NCI-H2196 treated with DMSO at 0.1 percent for 48 hours (cell line): ENCODE results near the gene MINDY1.

ENCODE experiments used
- DNase-seq: peaks from one replicate; lab custom pipeline; 2025; ENCODE audit not compliant: unreplicated experiment; lab: John Stamatoyannopoulos, UW

MINDY1 gene, protein sequence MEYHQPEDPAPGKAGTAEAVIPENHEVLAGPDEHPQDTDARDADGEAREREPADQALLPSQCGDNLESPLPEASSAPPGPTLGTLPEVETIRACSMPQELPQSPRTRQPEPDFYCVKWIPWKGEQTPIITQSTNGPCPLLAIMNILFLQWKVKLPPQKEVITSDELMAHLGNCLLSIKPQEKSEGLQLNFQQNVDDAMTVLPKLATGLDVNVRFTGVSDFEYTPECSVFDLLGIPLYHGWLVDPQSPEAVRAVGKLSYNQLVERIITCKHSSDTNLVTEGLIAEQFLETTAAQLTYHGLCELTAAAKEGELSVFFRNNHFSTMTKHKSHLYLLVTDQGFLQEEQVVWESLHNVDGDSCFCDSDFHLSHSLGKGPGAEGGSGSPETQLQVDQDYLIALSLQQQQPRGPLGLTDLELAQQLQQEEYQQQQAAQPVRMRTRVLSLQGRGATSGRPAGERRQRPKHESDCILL

DNA sequence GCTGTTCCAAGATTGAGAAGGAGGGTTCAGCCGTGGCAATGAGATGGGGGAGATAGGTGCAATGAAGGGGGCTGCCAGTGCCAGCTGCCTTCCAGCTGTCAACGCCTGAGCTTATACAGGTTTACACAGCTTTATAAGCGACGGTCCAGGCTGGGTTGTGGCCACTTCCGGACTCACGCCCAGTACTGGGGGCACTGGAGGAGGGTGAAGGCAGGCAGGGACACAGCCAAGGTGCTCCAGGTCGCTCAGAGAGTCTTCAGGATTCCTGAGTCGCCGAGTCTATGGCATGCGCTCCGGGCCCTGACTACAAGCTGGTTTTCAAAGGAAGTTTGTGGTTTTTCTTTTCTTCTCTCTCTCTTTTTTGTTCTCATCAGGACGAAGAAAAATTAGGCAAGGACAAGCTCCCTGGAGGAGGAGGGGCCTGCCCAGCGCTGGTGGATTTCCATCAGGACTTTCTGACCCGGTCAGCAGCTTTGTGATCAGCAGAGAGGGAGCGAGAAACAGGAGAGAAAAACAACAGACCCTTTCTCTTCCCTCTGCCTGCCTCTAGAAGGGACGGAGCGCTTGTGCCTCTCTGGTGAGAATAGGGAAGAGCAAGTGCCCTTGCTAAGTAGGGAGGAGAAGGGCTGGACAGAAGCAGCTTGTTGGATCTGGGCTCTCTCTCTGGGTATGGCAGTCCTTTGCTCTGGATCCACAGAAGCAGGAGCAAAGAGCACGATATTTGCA lies at the start of gene MINDY1:
Gene MINDY1 (minus strand): TSS at position 576 of the 726 bp plus-strand sequence. CDS start 4,285 bp downstream, outside the sequence.
- DNase-seq = peak; percentile 57

DNA sequence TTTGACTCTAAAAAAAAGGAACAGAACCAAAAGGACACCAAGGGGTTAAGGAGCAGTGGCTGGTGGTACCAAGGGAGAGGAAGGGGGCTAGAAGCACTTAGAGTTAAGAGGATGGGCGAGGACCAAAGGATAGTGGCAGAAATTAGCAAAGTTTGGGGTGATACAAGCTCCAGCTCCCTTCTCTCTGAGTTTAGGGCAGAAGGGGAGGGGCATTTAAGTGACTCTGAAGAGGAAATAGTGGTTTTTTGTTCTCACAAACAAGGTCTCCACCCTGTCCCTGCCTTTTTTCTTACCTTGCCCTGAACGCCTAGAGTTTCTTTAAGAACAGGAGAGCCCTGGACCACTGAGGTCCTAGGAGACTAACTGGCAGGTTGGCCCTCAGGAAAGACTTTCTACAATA lies 49.4 kb upstream of the MINDY1 start:
- no peak for DNase-seq

DNA sequence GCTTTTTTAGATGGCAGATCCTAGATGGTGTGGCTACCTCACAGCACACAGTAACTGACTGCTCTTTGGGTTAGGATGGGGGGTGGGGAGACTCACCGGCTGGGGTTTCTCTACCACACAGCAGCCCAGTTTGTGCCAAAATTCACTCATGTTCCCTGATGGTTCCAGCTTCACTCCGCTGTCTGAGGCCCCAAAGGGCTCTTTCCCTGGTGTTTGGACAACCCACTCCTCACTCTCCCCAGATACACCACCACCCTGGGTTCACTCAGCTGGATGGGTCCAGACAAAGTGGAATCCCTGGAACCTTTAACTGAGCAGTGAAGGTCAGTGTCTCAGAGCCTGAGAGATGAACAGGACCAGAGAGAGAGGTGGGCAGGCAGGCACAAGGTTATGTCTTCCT lies 48.9 kb upstream of the MINDY1 start:
- no peak for DNase-seq

DNA sequence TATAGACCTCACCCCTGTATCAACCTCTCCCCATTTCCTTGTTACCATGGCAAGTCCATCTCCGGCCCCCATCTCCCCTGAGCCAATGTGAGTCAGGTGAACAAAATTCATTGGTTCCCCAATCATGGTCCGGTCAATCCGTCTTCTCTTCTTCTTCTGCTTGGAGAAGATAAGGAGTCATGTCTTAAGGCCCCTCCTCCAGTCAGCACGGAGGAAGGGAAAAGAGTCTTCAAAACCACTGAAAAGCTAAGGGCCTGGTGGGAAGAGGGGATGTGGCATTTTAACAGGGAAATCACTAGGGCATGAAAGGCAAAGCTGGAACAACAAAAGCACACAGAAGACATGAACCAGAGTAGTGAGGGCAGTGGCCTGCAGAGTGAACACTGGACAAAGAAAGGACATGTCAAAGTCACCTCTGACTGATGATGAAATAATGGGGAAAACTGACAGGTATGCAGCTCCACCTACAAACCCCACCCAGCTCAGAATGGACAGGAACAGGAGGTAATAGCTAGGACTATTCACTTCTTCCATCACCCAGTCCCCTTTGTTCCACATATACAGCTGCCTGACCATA lies 48.4 kb upstream of the MINDY1 start:
- no peak for DNase-seq

DNA sequence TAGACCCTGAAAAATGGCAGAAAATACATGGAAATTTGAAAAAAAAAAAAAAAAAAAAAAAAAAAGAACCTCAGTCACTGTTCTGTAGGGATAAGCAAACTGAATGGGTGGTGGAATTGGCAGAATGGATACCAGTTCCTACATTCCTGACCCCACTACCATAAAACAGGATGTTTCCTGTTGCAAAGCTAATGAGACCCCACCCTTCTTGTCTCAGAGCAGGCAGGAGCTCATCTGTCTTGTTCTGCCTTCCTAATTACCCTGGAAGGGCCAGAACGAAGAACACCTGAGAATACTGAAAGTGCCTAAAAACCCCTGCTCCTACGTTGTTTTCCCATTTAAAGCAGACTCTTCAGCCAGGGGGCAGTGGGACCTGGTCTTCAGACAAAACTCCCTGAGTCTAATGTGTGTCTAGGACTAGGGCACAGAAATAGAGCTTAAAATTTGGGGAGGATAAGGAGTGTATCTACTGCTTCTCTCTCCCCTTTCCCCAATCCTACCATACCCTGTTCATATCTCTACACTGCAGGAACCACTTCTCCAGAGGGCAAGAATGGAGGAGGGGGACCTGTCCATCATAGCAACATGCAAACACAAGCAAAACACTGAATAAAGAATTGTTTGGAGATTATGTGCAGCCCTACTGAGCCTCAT lies 44.8 kb upstream of the MINDY1 start:
- no peak for DNase-seq

DNA sequence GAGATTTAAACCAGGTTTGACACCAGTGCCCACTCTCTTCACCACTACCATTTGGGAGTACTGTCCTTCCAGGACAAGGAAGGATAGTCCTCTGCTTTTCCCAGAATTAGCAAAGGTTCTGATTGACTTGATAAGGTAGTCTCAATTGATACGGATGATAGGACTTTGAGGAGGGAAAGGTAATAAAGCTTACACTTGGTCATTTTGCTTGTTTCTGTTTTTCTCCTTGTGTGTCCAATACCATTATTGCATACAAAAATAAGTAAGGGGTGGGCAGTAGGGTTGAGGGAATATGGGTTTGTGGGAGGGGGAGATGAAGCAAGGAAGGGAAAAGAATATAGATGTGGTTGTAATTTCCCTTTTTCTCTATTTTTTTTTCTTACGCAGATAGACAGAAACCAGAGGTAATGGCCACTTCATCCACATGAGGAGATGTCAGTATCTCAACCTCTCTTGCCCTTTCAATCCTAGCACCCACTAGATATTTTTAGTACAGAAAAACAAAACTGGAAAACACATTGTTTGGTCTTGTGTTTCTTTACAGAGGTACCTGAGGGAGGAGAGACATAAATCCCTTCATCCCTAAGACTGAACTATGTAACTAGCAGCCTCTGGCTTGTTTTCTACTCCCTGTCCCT lies 43.5 kb upstream of the MINDY1 start:
- DNase-seq = no peak

DNA sequence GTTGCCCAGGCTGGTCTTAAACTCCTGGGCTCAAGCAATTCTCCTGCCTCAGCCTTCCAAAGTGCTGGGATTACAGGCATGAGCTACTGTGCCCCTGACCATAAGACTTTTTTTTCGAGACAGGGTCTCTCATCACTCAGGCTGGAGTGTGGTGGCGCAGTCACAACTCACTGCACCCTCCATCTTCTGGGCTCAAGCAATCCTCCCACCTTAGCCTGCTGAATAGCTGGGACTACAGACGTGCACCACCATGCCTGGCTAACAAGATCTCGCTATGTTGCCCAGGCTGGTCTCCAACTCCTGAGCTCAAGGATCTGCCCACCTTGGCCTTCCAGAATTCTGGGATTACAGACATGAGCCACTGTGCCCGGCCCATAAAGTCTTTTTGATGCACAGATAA lies 42.8 kb upstream of the MINDY1 start:
- DNase-seq = no peak

DNA sequence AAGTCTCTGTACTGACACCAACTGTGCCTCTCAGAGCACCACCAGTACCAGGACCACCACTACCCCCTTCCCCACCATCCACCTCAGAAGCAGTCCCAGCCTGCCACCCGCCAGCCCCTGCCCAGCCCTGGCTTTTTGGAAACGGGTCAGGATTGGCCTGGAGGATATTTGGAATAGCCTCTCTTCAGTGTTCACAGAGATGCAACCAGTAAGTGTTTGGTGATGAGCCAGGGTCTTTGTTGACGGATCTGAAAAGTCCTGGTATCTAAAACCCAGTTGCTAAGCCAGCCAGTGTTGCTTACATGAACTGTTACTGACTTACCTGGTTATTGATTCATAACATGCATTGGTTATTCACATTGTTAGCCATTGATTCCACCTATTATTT lies 41.9 kb upstream of the MINDY1 start:
- no peak for DNase-seq

DNA sequence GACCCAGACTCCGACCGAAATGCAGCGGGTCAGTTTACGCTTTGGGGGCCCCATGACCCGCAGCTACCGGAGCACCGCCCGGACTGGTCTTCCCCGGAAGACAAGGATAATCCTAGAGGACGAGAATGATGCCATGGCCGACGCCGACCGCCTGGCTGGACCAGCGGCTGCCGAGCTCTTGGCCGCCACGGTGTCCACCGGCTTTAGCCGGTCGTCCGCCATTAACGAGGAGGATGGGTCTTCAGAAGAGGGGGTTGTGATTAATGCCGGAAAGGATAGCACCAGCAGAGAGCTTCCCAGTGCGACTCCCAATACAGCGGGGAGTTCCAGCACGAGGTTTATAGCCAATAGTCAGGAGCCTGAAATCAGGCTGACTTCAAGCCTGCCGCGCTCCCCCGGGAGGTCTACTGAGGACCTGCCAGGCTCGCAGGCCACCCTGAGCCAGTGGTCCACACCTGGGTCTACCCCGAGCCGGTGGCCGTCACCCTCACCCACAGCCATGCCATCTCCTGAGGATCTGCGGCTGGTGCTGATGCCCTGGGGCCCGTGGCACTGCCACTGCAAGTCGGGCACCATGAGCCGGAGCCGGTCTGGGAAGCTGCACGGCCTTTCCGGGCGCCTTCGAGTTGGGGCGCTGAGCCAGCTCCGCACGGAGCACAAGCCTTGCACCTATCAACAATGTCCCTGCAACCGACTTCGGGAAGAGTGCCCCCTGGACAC lies 41.4 kb upstream of the MINDY1 start:
- peak; percentile 38 for DNase-seq

DNA sequence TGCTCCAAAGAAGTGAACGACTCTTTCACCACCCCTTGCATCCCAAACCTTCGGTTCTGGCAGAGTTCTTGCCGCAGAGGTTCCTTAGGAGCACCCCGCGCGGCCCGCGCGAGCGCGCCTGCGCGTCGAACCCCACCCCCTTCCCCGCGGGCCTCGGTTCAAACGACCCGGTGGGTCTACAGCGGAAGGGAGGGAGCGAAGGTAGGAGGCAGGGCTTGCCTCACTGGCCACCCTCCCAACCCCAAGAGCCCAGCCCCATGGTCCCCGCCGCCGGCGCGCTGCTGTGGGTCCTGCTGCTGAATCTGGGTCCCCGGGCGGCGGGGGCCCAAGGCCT lies 40.9 kb upstream of the MINDY1 start, which contains the start of gene C1orf56:
Gene C1orf56 (plus strand): TSS at position 161 of the 334 bp plus-strand sequence. CDS start 97 bp downstream, at position 258.
- peak; percentile 55 for DNase-seq

DNA sequence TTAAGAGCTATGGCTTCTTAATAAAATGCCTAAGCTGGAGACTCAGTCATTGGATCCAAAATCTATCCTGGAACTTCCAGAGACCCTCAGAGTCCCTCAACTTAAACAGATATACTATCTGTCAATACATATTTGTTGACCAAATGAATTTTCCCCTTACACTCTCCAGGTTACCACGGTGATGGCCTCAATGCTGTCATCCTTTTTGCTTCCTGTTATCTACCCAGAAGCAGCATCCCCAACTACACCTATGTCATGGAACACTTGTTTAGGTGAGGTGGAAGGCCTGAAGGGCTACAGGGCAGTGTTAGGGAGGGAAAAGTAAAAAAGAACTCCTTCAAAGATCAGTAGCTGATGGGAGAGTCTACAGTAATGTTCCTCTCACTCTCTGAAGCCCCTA lies 36.5 kb upstream of the MINDY1 start:
- DNase-seq = no peak

DNA sequence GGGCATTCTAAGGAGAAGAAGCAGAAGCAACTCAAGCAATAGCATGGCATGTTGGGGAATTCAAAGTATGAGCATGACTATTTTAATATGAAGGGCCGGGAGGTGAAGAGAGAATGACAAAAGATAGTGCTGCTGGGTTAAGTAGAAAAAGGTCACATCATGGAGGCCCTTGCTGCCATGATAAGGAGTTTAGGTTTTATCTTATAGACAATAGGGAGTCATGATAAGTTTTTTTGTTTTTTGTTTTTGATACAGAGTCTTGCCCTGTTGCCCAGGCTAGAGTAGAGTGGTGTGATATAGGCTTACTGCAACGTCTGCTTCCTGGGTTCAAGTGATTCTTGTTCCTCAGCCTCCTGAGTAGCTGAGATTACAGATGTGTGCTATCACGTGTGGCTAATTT lies 32.8 kb upstream of the MINDY1 start:
- DNase-seq = no peak

DNA sequence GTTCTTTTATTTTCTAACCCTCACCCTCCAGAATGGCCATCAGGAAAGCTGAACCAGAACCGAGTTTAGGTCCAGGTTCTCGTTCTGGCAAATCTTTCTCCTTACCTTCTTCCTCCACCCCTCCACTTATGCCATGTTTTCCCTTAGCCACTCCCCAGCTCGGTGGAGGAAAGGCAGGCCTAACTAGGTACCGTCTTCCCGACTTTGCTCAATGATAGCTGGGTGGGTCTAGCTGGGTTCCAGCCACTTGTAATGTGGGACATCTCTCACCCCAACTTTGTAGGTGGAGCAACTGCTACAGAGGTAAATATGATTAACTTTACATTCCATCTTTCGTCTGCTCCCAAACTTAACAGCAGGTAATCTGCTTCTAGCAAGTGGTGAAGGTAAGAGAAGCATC lies 30.3 kb upstream of the MINDY1 start:
- DNase-seq = no peak

DNA sequence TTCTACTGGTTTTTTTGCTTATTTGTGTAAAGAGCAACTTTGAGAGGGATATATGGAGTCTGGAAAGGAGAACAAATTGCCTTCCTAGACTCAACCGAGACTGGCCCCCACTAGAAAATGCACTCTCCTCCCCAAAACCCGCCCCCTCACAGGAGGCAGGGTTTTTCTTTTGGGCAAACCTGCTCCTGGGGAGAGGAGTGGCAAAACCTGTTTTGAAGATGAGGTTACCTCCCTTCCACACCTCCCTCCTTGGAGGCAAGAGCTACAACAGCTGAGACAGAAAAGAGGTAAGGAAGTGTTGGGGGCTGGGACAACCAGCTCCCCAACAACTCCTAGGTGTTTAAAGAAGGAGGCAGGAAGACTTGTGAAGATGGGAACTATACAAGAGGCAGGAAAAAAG lies 29.7 kb upstream of the MINDY1 start, which contains the start of gene BNIPL:
Gene BNIPL (plus strand): TSS at position 231 of the 400 bp plus-strand sequence. CDS start 140 bp downstream, at position 371.
- no peak for DNase-seq

DNA sequence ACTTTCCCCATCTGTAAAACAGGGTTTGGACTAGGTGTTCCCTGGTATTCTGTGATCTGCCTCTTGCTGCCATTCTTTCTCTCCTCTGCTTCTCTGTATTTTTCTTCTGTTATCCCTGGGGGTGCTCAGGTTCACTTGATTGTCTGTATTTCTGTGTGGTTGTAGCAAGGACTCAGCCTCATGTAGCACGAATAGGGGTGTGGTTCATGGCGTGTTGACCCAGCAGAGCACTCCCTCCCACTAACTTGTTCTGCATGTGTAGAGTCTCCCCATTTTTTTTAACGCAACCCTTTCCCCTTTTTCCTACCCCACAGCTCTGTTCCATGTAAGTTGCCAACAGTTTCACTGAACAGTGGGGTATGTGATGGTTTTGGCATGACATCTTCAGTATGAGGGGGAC lies 28.5 kb upstream of the MINDY1 start:
- DNase-seq = no peak

DNA sequence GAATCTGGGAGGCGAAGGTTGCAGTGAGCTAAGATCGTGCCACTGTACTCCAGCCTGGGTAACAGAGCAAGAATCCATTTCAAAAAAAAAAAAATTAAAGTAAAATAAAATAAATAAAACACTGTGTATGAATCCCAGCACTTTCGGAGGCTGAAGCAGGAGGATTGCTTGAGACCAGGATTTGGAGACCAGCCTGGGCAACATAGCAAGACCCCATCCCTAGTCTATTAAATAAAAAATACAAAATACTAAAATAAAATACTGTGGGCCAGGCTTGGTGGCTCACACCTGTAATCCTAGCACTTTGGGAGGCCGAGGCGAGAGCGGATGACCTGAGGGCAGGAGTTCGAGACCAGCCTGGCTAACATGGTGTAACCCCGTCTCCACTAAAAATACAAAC lies 25.5 kb upstream of the MINDY1 start:
- DNase-seq = no peak

DNA sequence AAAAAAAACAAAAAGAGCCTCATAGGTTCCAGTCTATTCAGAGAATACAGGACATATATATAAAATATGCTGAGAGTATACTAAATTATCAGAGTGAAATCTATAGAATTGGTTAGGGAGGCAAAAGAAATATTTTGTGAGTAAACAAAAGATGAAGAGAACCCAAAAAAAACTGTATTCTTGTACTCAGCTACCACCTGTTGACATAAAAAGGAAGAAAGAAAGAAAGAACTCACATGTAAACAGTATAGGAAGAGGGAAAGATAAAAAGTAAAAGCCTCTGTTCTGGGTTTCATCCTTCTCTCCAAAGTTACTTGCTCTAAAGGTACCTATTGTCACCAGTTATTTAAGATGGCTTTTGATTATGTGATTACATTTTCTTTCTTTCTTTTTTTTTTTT lies 19.8 kb upstream of the MINDY1 start:
- no peak for DNase-seq

DNA sequence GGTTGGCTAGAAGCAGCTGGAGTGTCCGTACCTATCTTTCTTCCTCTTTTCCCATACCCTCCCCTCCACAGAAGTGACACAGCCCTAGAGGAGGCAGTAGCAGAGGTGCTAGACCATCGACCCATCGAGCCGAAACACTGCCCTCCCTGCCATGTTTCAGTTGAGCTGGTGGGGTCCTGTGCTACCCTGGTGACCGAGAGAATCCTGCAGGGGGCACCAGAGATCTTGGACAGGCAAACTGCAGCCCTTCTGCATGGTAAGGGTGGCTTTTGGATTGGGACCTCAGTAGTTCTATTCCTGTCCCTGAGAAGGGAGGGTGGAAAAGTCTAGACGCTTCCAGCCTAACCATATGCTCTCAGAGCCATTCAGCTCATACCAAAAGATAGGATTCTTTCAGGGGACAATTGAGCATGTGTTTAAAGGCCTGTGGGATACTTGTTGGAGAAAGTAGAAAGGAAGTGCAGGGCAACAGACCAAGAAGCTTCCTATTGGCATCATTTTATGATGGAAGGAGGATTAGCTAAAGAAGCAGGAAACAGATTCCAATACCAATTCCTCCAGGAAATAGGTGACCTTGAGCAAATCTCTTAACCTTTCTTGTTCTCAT lies 17.9 kb upstream of the MINDY1 start:
- DNase-seq = no peak

DNA sequence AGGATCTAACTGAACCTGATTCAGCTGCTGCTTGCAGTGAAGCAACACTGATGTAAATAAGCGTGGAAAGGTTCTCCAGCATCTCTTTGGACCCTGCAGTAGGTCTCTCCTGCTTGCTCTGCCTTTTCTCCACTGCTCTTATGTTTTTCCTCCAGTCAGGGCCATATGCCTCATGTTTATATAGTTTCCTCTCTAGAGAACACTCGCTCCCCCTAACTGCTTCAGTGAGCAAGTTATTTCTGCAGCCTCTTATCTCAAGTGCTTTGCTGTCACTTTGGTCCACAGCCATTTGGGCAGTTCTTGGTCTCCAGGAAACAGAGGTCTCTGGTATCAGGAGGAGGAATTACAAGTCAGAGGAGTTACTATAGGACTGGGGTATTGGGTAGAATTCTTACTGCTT lies 6.8 kb upstream of the MINDY1 start:
- DNase-seq = no peak
